CD4-positive, alpha-beta T cell treated with Interleukin-6 at 100 ng/mL for 8 hours (primary cell): ENCODE results near the gene DNAL1.

Experiments
- DNase-seq: peaks from one replicate; pipeline ENCODE4 v3.0.0-alpha.2; 2020; ENCODE audit warnings: mixed read lengths, low spot score

DNAL1 gene

GRCh38 chr14:73744175-73744867 is 99.5 kb downstream of the DNAL1 start:
- DNase-seq: no peak

GRCh38 chr14:73744874-73745529 is 100.2 kb downstream of the DNAL1 start:
- no peak for DNase-seq

- no peak for DNase-seq
Observed at GRCh38 chr14:73745571-73746519, 101.1 kb downstream of the DNAL1 start.

DNA sequence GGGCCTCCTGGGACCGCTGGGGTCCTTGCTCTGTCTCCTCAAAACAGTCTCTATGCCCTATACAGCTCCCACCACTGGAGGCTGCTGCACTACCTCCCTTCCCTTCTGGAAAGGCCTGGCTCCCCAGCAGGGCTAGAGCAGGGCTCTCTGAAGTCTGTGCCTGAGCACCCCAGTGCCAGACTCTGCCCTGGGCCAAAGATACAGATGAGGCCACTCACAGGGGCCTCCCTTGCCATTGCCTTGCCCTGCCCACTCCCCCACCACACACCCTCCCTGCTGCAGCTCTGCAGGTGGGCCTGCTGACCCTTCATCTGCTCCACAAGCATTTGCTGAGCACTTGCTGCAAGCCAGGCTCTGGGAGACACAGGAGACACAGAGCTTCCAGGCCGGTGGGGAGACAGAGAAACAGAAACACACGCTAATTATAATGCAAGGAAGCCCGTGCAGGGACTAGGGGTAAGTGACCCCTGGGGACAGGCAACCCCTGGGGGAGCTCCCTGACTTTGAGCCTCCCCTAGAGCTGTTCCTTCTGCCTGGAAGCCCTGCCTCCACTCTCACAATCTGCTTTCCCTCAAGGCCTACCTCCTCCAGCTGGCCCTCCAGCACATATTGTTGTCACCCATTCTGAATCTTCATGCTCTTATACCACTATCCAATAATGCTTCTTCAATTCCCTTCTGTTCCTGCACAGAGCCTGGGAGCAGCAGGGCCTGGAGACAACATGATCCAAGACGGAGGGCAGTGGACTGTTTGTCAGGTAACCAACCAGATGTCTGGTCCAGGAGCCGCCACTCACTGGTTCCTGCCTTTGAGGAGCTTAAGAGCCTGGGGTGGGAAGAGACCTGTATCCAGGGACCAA is 102.0 kb downstream of the DNAL1 start:
- DNase-seq: no peak

GRCh38 chr14:73747379-73748211 is 102.8 kb downstream of the DNAL1 start:
- DNase-seq: no peak

GRCh38 chr14:73748858-73749357 is 104.1 kb downstream of the DNAL1 start:
- DNase-seq: no peak

DNA sequence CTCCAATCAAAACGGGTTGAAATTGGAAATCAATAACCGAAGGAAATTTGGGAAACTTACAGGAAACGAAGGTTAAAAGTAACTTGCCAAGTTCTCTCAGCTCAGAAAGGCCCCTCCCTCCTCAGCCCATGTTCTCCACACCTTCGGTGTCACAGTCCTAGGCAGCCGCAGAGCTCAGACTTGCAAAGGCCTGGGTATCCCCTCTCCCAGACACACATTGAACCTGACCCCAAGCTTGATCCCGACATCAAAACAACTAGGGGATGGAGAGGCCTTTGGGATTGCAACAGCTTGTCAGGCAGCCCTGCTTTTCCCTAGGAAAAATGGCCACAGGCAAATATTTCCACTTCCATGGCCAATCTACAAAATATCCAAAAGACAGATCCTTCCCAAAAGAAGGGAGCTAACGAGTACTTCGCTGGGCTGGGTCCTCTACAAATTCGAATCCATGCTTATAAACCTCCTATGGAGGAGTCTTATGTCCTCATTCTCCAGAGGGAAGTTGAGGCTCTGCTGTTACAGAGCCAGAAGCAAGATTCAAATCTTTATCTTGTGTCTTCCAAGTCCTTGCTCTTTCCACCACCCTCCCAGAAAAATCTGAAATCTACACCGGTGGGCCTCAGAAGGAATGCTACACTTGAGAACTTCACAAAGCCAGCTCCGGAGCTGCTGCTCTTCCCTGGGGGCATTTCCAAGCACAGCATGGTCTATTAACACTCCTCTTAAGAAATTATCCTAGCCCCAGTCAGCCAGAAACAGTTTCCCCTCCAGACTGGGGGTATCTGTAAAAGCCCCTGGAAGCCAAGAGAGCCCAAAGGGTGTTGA is 105.1 kb downstream of the DNAL1 start:
- no peak for DNase-seq

DNA sequence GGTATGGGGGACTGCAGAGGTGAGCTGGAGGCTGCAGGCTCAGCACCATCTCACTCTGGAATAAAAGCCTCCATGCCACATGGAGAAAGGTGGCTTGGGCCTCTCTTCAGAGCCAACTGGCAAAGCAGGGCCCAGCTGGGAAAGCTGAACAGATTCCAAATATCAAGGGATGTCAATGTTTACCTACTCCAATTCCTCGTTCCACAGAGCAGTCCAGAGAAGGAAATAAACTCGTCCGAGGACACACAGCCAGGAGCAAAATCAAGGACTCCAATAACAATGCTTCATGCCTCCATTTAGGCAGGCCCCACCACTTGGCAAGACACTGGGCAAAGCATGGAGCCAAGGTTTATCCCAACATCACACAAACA is 105.7 kb downstream of the DNAL1 start:
- DNase-seq: no peak

DNA sequence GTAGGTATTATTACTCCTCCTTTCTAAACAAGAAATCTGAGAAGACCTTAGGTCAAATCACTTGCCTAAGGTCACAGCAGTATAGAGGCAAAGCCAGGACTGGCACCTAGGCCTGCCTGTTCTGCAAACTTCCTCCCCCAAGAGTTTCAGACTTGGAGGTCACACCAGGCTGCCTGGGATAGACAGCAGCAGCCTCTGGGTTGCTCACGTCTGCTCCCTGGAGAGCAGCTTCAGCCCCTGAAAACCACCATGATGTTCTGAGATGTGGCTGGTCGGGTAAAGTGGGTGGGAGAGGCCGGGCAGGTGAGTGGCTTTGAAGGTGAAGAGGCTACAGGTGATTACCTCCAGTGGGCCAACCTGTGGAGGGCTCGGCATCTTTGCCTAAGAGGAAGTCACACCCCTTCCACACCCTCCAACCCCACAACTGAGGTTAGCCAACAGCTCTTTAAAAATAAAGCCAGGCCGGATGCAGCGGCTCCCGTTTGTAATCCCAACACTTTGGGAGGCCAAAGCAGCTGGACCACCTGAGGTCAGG is 106.4 kb downstream of the DNAL1 start:
- DNase-seq: no peak

GRCh38 chr14:73752297-73752992 is 107.7 kb downstream of the DNAL1 start:
- peak; percentile 59 for DNase-seq
